Stromal cell of bone marrow (primary cell): Measurements from ENCODE around the gene KANTR.

Experiments used
- DNase-seq: peaks from one replicate; pipeline ENCODE4 v3.0.0-alpha.2; 2012; ENCODE audit warnings: low read depth

The KANTR gene

DNA sequence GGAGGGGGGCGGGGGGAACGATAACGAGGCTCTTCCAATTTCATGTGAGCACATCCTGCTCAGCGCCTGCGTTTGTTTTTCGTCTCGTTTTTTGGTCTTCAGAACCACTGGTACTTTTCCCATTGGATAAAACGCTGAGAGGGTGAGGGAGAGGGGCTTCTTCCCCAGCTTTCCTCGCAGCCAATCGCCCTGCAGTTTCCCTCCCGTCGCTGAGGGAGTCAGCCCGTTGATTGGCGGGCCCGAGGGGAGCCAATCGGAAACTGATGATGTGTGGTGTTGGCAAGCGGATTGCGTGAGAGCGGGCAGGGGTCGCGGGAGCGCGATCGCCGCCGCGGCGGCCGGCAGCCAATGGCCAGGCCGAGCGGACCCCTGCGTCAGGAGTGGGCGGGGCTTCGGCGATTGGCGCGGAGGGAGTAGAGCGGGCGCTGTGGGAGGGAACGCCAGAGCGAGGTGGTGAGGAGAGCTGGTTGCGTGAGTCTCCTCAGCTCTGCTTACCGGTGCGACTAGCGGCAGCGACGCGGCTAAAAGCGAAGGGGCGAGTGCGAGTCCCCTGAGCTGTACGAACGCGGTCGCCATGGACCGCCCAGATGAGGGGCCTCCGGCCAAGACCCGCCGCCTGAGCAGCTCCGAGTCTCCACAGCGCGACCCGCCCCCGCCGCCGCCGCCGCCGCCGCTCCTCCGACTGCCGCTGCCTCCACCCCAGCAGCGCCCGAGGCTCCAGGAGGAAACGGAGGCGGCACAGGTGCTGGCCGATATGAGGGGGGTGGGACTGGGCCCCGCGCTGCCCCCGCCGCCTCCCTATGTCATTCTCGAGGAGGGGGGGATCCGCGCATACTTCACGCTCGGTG, 11.8 kb upstream of the KANTR start, which contains the start of gene TSPYL2:
Gene TSPYL2, plus strand, starts transcription at position 443 of the 848 bp plus-strand sequence. Its CDS starts 132 bp downstream, at position 575.
- DNase-seq: peak; percentile 93

GRCh38 chrX:53082773-53083616, 10.9 kb upstream of the KANTR start:
- no peak for DNase-seq

DNA sequence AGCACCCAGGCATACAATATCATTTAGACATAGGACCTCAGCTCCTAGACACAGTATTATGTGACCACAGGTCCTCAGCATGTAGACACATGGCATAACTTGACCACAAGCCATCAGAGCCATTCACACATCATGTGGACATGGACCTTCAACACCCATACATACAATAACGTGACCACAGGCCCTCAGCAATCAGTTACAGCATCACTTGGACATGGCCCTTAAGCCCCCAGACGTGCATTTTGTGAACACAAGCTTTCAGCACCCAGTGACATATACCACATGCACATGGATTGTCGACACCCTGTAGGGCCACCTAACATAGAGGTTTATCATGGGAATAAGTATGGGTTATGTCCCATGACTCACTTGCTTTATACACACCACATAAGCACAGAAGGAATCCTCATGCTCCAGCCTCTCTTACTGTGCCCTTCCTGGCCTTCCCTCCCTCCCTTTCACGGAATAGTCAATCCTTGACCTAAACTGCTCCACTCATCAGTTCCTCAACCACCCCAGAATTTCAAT, 9.8 kb upstream of the KANTR start:
- DNase-seq: no peak

DNA sequence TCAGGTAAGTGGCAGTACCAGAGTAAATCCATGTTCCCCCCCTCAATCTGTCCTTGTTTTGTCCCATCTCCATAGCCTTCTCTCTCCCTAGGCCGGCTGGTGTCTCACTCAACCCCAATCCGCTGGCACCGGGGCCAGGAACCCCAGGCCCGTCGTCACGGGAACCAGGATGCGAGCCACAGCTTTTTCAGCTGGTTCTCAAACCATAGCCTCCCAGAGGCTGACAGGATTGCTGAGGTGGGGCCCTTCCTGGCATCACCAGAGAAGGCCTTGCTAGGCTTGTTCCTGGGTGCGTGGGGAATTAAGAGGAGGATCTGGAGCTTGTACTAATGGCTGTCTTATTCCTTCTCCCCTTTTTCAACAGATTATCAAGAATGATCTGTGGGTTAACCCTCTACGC, 9.1 kb upstream of the KANTR start:
- DNase-seq: no peak

DNA sequence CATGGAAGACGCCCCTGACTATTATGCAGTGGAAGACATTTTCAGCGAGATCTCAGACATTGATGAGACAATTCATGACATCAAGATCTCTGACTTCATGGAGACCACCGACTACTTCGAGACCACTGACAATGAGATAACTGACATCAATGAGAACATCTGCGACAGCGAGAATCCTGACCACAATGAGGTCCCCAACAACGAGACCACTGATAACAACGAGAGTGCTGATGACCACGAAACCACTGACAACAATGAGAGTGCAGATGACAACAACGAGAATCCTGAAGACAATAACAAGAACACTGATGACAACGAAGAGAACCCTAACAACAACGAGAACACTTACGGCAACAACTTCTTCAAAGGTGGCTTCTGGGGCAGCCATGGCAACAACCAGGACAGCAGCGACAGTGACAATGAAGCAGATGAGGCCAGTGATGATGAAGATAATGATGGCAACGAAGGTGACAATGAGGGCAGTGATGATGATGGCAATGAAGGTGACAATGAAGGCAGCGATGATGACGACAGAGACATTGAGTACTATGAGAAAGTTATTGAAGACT, 8.2 kb upstream of the KANTR start:
- DNase-seq: no peak

DNA sequence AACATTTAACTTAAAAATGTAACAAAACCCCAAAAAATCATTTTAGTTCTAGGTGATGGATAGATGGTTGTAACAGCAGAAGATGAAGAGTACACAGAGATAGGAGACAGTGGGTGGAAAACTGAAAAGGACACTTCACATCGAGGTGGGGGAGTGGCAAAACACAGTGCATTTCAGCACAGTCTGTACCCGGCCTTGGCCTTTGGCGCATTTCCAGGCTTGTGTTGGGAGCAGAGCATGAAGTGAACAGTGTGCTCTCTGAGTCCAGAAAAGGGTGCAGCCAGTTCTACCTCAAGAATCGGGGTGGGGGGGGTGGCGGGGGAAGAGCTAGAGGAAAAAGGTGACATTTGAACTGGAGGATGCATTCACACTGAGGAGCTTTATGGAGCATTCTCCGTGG, 7.5 kb upstream of the KANTR start:
- no peak for DNase-seq

- no peak for DNase-seq
Observed at GRCh38 chrX:53087388-53087831, 6.5 kb upstream of the KANTR start.

DNA sequence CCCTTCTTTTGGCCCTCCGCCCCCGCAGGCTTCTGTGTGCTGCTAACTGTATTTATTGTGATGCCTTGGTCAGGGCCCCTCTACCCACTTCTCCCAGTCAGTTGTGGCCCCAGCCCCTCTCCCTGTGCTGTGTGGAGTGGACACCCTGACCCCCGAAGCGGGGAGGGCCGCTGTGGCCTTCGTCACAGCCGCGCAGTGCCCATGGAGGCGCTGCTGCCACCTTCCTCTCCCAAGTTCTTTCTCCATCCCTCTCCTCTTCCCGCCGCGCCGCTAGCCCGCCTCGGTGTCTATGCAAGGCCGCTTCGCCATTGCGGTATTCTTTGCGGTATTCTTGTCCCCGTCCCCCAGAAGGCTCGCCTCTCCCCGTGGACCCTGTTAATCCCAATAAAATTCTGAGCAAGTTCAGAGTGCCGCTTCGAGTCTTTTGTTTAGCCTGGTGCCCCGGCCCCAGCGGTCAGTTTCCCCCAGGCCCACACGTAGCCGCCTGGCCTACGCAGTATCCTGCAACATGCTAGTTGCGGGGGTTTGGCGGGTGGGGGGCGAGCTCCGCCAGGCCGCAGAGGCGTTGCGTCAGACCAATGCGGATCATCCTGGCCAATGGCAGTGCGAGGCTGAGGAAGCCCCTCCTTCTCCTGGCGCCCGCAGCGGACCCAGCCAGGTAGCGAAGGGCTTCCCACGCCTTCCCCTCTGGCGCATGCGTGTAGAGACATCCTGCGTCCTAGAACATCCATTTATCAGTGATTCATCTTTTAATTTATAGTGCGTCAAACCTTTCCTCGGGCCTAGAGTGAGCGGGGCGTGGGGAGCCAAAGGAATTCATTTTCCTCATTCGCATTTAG, 5.6 kb upstream of the KANTR start:
- peak; percentile 52 for DNase-seq

GRCh38 chrX:53089224-53089842, 4.6 kb upstream of the KANTR start:
- peak; percentile 50 for DNase-seq

DNA sequence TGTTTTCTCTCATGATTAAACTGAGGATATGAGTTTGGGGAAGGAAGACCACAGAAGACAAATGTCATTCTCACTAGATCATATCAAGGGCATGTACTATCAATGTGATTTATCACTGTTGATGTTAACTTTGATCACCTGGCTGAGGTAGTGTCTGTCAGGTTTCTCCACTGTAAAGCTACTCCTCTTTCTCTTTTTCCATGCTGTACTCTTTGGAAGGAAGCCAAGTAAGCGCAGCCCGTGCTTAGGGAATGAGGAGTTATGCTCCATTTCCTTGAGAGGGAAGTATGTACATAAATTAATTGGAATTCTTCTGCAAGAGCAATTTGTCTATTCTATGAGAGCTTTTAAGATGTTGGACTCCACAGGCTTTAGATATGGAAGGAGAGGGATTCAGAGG, 4.0 kb upstream of the KANTR start:
- DNase-seq: no peak

- no peak for DNase-seq
Observed at GRCh38 chrX:53091354-53091753, 2.6 kb upstream of the KANTR start.

DNA sequence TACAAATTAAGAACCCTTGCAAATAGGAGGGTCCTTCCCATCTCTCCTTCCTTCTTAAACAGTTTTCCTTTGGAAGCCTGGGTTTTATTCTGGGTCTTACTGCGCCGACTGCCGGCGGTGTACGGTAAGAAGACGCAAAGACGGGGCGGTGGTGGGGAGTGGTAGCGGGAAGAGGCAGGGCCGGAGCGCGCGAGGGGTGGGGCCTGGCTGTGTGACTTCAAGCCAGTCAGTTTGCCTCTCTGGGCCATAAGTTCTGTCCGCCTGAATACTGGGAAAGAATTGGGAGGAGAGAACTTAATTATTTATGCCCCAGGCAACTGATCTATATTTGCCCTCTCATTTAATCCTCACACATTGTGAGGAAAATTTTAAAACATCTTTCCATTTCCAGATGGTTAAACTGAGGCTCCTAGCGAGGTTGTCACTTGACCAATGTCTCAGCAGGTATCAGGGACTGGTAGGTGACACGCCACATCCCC, 726 bp upstream of the KANTR start:
- DNase-seq: peak; percentile 61

DNA sequence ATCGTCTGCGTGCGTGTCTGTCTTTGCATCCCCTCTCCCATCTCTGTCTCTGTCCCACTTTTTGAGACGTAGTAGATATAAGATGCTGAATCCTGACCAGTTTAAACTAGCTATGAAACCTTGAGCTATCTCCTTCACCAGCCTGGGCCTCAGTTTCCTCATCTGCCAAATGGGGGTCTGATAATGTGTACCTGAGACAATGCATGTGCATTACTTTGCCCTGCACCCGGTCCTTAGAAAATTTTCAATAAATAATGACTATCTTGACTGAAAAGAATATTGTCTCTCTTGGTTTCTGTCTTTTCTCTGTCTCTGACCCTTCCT, 602 bp downstream of the KANTR start:
- no peak for DNase-seq

- DNase-seq: no peak
Observed at GRCh38 chrX:53095796-53096195, 1.9 kb downstream of the KANTR start.

DNA sequence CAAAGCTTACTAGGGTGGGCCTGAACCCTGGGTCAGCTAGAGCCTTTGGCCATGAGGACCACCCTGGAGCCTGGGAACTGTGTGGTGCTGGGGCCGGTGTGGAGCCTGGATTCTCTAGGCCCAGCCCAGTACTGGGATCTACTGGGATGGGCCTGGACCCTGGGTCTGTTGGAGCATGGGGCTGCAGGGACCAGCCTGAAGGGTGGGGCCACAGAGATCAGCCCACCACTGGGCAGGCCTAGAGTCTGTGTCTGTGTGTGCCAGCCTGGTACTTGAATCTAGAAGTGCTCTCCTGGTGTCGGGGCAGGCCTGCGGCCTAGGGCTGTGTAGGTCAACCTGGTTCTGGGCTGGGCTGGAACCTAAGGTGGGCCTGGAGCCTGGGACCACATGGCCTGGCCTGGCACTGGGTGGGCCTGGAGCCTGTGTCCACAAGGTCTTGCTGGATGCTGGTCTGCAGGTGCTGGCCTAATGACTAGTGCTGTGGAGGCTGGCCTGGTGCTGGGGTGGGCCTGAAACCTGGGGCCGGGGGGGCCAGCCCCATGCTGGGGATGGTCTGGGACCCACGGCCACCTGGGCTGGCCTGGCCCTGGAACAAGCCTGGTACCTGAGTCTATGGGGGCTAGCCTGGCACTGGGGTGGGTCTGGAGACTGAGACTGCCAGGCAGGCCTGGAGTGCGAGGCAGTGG, 21.1 kb downstream of the KANTR start:
- no peak for DNase-seq

- no peak for DNase-seq
Observed at GRCh38 chrX:53115550-53115874, 21.6 kb downstream of the KANTR start.

DNA sequence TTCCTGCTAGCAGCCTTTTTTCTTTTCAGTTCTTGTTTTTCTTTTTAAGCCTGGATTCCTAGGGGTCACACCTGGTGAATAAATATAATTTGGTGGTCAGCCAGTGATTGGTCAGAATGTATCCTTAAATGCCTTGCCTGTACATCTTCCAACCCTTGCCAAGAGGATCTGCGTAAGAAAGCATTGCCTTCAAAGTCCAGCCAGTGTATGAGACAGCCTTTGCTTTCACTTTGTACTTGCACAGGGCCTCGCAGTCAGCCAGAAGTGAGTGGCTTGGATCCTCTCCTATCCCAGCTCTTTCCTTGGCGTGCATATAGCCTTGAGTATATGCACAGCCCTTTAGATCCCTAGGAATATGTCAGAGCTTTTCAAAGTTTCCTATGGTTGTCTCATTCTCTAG, 22.2 kb downstream of the KANTR start:
- DNase-seq: peak; percentile 60

GRCh38 chrX:53122013-53122412, 28.1 kb downstream of the KANTR start:
- DNase-seq: no peak

DNA sequence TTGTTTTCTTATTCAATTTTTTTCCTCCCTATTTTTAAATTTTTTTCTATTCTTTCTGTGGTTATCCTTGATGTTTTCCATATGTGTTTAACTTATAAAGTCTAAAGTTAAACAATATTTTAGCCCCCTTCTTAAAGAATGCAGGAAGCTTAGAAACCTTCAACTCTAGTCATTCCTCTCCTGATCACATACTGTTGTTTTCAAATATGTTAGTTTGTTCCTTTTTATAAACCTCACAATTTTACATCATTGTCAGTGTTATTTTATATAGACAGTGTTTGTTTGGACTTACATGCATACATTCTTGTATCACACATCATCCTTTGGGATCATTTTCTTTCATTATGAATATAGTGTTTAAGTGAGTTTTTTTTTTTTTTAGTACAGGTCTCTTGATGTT, 31.6 kb downstream of the KANTR start:
- no peak for DNase-seq

DNA sequence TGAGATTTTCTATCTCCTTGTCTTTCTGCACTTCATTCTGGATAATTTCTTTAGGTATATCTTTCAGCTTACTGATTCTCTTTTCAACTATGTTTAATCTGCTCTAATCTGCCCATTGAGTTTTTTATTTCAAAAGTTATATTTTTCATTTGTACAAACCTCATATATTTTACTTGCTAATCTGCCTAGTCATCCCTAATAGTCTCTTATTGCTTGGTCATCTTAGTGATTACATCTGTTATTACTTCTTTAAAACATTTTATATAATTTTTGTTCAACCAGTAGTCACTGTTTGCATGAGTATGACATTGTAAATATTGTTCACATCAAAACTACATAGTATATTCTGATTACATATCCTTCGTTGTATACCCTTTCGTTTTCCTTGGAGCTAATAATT, 32.4 kb downstream of the KANTR start:
- DNase-seq: no peak
